ENCODE measurements around the gene ABHD16A.

The ABHD16A gene

GRCh38 chr6:31728767-31729514, 25.8 kb upstream of the ABHD16A start, which contains the start of gene DDAH2:
TSS of gene DDAH2 (minus strand) at chr6:31729299. CDS start at chr6:31729161, 138 bp downstream.
- Histone ChIP-seq H3K27me3 (replicated peaks) (no peaks in the 10 kb centered on the region), H3K4me3 (ENCODE audit: low read depth, low read length) (peak within 1 kb of the TSS; percentile 84), H3K27ac (peak within 1 kb of the TSS; percentile 59), H3K36me3 (replicated peaks) (peaks cover 51% of the 10 kb centered on the region)
- TF ChIP-seq CTCF (IDR thresholded peaks at IDR 0.05; ENCODE audit: low read depth, low read length, missing control alignments) = peak; percentile 78
- DNase-seq = no peak
- in situ Hi-C loops (cut with HindIII; ENCODE audit: low pct_ligation_motif_present, low sequenced_read_pairs) = no loop called here

- Histone ChIP-seq H3K36me3 (replicated peaks) (peaks cover 41% of the 10 kb centered on the region), H3K27ac (no peak overlapping the region), H3K27me3 (replicated peaks) (no peaks in the 10 kb centered on the region), H3K4me3 (ENCODE audit: low read depth, low read length) (no peak overlapping the region)
- in situ Hi-C loops (cut with HindIII; ENCODE audit: low pct_ligation_motif_present, low sequenced_read_pairs) = no loop called here
- no peak for DNase-seq
- no peak for TF ChIP-seq CTCF (IDR thresholded peaks at IDR 0.05; ENCODE audit: low read depth, low read length, missing control alignments)
Observed at GRCh38 chr6:31727717-31728671, 24.9 kb upstream of the ABHD16A start.

- Histone ChIP-seq H3K36me3 (replicated peaks) (peaks cover 33% of the 10 kb centered on the region), H3K4me3 (ENCODE audit: low read depth, low read length) (no peak overlapping the region), H3K27ac (no peak overlapping the region), H3K27me3 (replicated peaks) (no peaks in the 10 kb centered on the region)
- TF ChIP-seq CTCF (IDR thresholded peaks at IDR 0.05; ENCODE audit: low read depth, low read length, missing control alignments) = no peak
- no peak for DNase-seq
- in situ Hi-C loops (cut with HindIII; ENCODE audit: low pct_ligation_motif_present, low sequenced_read_pairs) = no loop called here
Observed at GRCh38 chr6:31727034-31727716, 24.1 kb upstream of the ABHD16A start.

GRCh38 chr6:31725502-31726350, 22.6 kb upstream of the ABHD16A start:
- no peak for DNase-seq
- Histone ChIP-seq H3K4me3 (ENCODE audit: low read depth, low read length) (no peak overlapping the region), H3K27ac (no peak overlapping the region), H3K36me3 (replicated peaks) (peaks cover 20% of the 10 kb centered on the region), H3K27me3 (replicated peaks) (no peaks in the 10 kb centered on the region)
- TF ChIP-seq CTCF (IDR thresholded peaks at IDR 0.05; ENCODE audit: low read depth, low read length, missing control alignments) = no peak
- in situ Hi-C loops (cut with HindIII; ENCODE audit: low pct_ligation_motif_present, low sequenced_read_pairs) = no loop called here
